ENCODE measurements around the gene P2RY14.
A peak's percentile ranks its signal among the peaks of the same experiment; 100 is the strongest.

P2RY14 gene

DNA sequence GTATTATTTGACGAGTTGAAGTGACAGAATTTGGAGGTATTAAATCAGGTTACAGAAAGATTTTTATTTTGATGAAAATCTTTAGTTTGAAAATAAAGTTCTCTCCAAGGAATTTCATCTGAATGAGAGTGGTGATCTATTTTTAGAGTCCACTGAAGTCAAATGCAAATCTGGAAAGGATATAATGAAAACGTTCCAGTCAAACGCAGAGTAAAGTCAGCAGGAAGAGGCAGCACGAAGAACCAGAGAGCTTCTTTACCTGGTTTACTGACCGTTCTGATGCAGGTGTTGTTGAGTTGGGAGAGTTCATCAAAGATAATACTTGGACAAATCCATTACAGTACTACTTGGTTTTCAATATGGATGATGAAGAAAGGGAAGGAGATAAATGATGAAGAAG, 8.7 kb downstream of the P2RY14 start:
- TF ChIP-seq, protein P1, sequence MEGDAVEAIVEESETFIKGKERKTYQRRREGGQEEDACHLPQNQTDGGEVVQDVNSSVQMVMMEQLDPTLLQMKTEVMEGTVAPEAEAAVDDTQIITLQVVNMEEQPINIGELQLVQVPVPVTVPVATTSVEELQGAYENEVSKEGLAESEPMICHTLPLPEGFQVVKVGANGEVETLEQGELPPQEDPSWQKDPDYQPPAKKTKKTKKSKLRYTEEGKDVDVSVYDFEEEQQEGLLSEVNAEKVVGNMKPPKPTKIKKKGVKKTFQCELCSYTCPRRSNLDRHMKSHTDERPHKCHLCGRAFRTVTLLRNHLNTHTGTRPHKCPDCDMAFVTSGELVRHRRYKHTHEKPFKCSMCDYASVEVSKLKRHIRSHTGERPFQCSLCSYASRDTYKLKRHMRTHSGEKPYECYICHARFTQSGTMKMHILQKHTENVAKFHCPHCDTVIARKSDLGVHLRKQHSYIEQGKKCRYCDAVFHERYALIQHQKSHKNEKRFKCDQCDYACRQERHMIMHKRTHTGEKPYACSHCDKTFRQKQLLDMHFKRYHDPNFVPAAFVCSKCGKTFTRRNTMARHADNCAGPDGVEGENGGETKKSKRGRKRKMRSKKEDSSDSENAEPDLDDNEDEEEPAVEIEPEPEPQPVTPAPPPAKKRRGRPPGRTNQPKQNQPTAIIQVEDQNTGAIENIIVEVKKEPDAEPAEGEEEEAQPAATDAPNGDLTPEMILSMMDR (IDR thresholded peaks at IDR 0.05; ENCODE audit: insufficient read depth, low read length, poor library complexity, severe bottlenecking) = no peak
- no peaks in the 10 kb centered on the region for H3K36me3 ChIP-seq (ENCODE audit: control insufficient read depth, insufficient read depth, low read length)
- H3K4me3 ChIP-seq (replicated peaks; ENCODE audit: low read depth, low read length) = no peak overlapping the region
- no peak for DNase-seq (ENCODE audit: extremely low read depth, insufficient read length)
- no peaks in the 10 kb centered on the region for H3K27me3 ChIP-seq (replicated peaks; ENCODE audit: control insufficient read depth, insufficient read depth, low read length)

DNA sequence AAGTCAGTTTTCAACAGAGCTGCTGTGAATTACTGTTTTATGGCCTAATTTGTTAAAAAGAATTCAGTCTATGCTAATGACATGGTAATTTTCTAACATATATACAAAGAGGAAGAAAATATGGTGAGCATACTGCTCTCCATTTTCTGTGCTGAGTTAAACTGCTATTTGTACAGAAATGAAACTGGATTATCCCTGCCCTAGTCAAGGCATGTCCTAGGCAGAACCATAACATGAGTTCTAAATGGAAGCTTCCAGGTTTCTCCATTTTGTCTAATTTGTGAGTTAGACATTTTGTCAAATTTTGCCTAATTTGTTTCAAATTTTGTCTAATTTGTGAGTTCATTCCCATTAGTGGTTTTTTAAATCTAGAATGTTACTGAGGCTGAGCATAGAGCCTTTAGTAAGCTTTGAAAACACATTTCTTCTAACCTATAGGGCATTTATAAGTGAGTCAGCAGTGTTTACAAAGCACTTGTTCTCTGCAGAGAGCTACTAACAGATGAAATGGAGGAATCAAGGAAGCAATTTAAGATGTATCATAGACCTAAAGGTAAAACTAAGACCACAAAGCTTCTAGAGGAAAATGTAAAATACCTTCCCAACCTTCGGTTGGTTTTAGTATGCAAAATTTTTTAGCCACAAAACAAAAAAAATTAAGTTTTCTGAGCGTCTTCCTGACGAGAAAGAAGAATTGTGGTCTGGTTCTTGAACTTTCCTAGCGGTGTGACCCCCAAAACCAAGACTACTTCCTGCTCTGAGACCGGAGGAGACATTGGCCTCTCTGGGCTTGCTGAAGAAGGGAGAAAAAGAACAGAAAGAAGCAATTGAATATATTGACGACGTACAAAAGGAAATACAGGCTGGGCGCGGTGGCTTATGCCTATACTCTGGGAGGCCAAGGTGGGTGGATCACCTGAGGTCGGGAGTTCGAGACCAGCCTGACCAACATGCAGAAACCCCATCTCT, 9.8 kb downstream of the P2RY14 start:
- peak; percentile 37 for DNase-seq (ENCODE audit: extremely low read depth, insufficient read length)
- TF ChIP-seq, protein P1 (IDR thresholded peaks at IDR 0.05; ENCODE audit: insufficient read depth, low read length, poor library complexity, severe bottlenecking) = no peak
- H3K27me3 ChIP-seq (replicated peaks; ENCODE audit: control insufficient read depth, insufficient read depth, low read length) = no peaks in the 10 kb centered on the region
- no peaks in the 10 kb centered on the region for H3K36me3 ChIP-seq (ENCODE audit: control insufficient read depth, insufficient read depth, low read length)
- no peak overlapping the region for H3K4me3 ChIP-seq (replicated peaks; ENCODE audit: low read depth, low read length)

DNA sequence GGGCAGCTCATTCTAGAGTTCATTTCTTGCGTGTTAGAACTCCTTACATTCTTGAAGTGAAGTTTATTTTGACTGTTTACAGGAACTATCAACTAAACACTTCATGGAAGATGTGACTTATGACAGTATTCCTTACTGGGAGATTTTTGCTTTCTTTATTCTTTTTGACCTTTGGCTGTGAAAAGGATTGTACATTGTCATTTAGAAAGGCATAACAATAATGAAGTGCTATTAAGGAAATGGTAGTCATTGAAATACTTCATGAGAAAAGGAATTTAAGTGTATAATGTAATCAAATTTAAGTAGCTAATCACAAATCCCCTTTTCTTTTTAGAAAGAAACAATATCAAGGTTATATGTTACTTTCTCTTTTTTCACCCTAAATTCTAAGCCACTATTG, 11.3 kb downstream of the P2RY14 start:
- TF ChIP-seq, protein P1 (IDR thresholded peaks at IDR 0.05; ENCODE audit: insufficient read depth, low read length, poor library complexity, severe bottlenecking) = no peak
- H3K36me3 ChIP-seq (ENCODE audit: control insufficient read depth, insufficient read depth, low read length) = no peaks in the 10 kb centered on the region
- H3K4me3 ChIP-seq (replicated peaks; ENCODE audit: low read depth, low read length) = no peak overlapping the region

DNA sequence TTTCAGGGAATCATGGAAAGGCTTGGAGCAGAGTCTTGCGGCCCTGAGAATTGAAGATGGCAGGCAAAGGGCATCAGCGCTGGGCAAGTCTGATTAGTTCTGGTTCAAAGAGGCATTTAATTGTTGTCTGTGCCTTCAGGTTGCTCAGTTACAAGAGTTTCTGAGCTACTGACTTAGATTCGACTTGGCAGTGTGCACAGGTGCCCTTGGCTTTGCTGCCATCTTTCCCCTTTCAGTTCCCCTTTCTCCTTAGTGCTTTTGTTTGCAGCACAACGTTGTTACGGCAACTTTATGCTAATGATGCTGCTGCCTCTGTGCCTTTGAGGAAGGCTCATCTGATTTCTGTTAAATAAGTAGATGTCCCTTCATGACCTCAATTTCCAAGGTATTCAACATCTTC, 12.5 kb downstream of the P2RY14 start:
- TF ChIP-seq, protein P1 (IDR thresholded peaks at IDR 0.05; ENCODE audit: insufficient read depth, low read length, poor library complexity, severe bottlenecking) = no peak
- peak; percentile 53 for DNase-seq (ENCODE audit: extremely low read depth, insufficient read length)
- Histone ChIP-seq H3K36me3 (ENCODE audit: control insufficient read depth, insufficient read depth, low read length) (no peaks in the 10 kb centered on the region), H3K4me3 (replicated peaks; ENCODE audit: low read depth, low read length) (no peak overlapping the region), H3K27me3 (replicated peaks; ENCODE audit: control insufficient read depth, insufficient read depth, low read length) (no peaks in the 10 kb centered on the region)

More for the DNA sequence above, 11.3 kb downstream of the P2RY14 start:
- H3K27me3 ChIP-seq (replicated peaks; ENCODE audit: control insufficient read depth, insufficient read depth, low read length) = no peaks in the 10 kb centered on the region
- DNase-seq (ENCODE audit: extremely low read depth, insufficient read length) = no peak

DNA sequence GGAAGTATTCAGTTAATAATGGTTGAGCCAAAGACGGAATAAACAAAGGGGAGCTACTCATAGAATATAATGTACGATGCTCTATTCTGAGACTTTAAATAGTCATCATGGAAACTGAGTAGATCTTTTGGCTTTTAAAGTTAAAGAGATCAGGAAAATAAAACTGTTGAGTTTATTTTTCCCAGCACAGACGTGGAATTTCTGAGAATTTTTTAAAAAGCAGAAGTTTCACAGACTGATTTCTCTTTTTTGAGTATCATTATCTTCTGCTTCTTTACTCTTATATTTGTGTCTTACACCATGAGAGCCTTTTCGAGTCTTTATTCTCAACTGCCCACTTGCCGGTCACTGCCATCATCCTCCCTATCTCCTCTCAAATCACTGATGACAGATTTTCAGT, 13.2 kb downstream of the P2RY14 start:
- Histone ChIP-seq H3K27me3 (replicated peaks; ENCODE audit: control insufficient read depth, insufficient read depth, low read length) (no peaks in the 10 kb centered on the region), H3K36me3 (ENCODE audit: control insufficient read depth, insufficient read depth, low read length) (no peaks in the 10 kb centered on the region), H3K4me3 (replicated peaks; ENCODE audit: low read depth, low read length) (no peak overlapping the region)
- DNase-seq (ENCODE audit: extremely low read depth, insufficient read length) = no peak
- TF ChIP-seq, protein P1 (IDR thresholded peaks at IDR 0.05; ENCODE audit: insufficient read depth, low read length, poor library complexity, severe bottlenecking) = no peak

All from GM06990 (cell line).